MM.1S (cell line): ENCODE data around the gene HMHB1.

Experiments used
- EZH2phosphoT487 ChIP-seq: fragments of 300-600 bp; sonication (generic); IDR thresholded peaks from 2 replicates; pipeline ENCODE4 v1.6.1; 2018; ENCODE audit warnings: antibody characterized with exemption, low read length
- TF ChIP-seq, protein P1 (sequence below): fragments of 300-600 bp; sonication (generic); IDR thresholded peaks from 2 replicates; pipeline ENCODE4 v1.5.1; 2016; ENCODE audit warnings: antibody characterized with exemption, low read length, mixed read lengths

DNA sequence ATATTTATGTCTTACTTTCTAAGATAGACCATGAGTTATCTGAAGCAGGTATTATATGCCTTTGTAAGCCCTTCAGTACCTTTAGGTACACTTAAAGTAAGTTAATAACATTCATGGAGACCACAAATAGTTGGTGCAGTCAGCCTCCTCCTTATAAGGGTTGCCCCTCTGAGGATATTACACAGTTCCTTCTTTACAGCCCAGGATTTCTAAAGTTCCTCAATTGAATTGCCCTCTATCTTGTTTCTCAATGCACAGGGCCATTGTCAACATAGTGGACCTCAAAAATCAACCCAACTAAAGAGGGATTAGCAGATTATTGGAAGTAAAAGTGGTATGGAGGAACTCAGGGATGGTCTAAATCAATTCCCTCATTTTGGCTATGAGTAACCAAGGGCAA, 50.3 kb downstream of the HMHB1 start:
- TF ChIP-seq, protein P1, sequence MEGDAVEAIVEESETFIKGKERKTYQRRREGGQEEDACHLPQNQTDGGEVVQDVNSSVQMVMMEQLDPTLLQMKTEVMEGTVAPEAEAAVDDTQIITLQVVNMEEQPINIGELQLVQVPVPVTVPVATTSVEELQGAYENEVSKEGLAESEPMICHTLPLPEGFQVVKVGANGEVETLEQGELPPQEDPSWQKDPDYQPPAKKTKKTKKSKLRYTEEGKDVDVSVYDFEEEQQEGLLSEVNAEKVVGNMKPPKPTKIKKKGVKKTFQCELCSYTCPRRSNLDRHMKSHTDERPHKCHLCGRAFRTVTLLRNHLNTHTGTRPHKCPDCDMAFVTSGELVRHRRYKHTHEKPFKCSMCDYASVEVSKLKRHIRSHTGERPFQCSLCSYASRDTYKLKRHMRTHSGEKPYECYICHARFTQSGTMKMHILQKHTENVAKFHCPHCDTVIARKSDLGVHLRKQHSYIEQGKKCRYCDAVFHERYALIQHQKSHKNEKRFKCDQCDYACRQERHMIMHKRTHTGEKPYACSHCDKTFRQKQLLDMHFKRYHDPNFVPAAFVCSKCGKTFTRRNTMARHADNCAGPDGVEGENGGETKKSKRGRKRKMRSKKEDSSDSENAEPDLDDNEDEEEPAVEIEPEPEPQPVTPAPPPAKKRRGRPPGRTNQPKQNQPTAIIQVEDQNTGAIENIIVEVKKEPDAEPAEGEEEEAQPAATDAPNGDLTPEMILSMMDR = no peak
- TF ChIP-seq EZH2phosphoT487 = no peak
